Measurements from ENCODE around the gene NR6A1.

The NR6A1 gene

DNA sequence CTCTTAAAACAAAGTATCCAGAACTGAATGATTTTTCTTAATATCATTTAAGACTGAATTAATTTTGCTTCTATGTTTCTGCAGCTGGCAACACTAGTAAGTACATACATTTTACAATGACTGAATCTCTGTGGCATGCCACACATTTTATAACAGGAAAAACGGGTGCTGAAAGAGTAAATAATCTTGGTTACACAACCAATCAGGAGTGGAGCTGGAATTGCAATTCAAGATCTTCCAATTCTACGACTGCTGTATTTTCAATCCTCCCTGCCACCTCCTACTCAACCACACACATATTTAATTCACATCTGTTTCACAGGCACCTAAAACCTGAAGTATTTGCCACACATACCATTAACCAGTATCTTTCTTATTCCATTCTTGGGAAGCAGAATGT is 211.2 kb downstream of the NR6A1 start:
- no peak for DNase-seq

DNA sequence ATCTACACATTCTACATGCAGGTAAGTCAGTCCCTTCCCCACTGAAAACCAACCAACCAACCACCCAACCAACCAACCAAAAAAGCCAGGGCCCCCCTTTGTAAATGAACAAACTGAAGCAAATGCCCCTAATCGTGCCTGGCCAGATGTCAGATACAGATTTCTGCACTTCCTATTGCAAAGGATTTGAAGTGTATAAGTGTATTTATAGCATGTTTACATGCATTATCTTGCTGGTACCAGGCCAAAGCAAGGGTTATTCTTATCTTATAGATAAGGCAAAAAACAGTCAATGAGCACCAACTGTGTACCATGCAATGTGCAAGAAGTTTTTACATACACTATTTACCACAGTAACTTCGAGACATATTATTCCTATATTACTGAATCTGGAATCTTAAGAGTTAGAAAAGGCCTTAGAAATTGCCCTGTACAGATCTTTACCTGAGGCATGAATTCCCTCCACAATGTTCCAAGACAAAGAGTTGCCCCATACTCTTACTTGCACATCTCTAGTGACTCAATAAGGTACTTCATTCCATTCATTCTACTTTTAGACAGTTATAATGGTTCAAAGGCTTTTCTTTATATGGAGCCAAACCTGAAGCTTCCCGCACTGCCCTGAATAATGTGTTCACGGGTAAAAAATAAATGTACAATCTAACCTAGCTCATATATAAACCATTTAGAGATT is 212.2 kb downstream of the NR6A1 start:
- no peak for DNase-seq

DNA sequence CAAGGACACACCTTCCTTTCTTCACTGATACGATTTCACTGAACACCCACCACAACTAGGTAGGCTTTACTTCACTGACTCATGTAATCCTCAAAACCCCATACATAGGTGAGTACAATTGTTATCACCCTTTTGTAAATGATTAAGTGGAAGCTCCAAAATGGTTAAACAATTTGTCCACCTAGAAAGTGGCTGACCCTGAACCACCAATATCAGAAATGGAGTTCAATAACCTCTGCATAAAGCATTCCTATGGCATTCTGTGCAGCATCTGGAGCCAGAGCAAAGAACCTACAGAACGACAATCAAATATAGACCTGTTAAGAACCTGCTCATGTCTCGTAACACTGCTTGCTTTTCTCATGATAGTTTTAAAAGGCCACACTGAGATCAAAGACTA is 213.2 kb downstream of the NR6A1 start:
- DNase-seq = no peak

DNA sequence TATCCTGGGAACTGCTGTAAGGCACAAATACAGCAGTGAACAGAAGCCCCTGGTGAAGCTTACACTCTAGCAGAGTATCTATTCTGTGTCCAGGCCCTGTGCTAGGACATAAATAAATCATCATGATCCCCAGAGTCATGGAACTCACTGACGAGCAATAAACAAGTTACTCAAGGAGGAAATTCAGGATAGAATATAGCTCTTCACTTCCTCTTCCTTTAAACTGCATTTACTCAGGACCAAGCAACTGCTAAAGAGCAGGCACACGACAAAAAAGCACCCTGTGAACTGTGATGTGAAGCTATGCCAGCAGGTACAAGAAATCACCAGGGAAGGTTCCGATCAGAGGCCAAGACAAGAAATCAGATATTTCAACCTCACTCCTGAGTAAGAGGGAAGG is 216.1 kb downstream of the NR6A1 start:
- DNase-seq = no peak

DNA sequence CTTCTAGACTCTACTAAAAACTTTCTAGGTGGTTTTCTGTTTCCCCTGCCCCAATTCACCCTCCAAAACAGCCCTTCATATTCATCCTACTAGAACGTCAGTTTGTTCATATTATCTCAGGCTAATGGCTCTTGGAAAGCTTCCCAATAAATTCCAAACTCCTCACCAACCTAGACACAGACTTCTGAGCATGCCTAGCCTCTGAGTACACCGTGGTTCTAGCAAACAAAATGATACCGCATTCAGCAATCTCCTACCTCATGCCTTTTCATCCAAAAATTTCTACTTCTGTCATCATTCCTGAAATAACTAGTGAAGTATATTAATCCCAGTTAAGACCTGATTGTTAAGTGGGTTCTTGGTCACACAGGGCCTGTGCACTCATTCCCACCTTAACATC is 217.4 kb downstream of the NR6A1 start:
- no peak for DNase-seq

DNA sequence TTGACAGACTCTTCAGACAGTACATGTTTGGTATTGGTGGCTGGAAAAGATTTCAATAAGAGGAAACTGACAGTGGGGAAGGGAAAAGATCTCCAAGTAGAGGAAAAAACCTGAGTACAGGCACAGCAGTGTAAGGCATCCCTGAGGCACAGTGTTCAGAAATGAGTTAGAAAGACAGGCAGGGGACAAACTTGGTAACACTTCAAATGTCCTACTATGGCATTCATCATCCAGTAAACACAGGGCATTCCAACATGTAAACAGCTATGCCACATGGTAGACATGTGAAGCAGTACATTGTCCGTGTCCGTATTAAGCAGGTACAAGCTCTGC is 218.9 kb downstream of the NR6A1 start:
- DNase-seq = no peak

DNA sequence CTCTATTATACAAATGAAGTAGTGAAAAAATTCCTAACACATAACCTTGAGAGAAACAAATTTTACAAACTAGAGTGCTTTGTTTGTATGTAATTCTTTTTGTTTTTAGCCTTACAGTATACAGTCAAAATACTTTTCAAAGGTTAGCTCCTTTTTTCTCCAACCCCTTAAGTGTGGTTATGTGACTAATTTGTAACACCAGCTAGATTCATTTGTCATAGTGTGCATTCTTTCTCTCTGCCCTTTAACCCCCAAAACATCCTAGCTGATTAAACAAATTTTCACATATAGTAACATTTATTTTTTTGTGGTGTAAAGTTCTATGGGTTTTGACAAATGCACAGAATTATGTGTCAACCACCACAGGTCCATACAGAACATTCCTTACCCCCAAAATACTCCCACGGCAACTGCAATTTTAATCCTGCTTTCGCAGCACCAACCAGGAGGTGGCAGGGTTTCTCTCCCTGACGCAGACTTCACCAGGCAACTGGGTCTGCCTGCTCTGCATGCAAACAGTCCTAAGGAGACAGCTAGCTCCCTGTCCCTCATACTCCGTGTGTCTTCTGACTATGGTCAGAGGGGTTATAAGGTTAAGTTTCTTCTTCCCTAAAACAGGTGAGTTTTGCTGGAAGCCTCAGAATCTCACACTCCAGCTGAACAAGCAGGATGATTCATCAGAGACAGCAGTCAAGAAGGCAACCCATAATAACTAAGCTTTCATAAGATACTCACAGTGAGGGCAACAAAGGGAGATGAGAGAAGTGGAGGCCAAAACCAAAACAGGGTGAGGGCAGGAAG is 219.4 kb downstream of the NR6A1 start:
- peak; percentile 22 for DNase-seq

DNA sequence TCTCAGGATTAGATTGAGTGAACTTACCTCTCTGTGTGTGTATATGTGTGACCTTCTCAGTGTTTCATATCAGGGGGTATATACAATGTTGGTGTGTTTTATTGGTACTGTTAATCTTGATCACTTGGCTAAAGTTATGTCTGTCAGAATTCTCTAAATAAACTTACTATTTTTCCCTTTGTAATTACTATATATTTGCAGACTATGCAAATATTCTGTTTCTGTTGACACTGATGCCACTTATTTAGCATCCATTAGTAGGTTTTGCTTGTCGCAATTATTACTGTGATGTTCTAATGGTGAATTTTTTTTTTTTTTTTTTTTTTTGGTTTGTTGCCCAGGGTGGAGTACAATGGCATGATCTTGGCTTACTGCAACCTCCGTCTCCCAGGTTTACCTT is 221.0 kb downstream of the NR6A1 start:
- DNase-seq = no peak

DNA sequence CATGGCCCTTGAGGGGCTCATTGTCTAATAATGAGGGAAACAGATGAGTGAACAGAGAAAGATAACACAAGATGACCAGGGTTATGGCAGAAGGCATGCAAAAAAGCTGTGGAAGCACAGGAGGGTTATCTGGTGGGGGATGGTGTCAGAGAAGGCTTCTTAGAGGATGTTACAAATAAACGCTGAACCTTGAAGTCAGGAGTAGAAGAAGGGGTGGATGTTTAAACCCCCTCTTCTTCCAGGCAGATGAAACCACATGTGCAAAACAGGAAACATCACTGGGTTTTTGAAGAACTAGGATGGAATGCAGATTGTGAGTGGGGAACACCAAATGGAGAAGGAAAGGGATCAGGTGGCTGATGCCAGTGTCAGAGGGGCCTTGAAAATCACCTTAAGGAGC is 222.1 kb downstream of the NR6A1 start:
- DNase-seq = no peak

DNA sequence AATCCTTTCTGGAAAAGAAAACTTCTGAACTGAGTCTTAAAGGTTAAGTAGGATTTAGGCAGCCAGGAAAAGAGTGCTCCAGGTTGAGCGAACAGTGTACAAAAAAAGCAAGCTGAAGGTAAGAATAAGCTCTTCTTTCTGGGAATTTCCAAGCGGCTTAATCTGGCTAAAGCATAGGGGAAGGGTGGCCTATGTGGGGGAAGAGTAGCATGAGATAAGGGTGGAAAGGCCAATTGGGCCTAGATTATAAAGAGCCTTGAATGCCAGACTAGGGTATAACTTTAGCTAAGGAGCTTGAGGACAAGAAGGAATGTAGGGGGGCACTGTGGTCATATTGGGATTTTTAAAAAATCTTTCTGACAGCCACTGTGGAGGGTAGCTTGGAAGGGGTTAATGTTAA is 226.6 kb downstream of the NR6A1 start:
- DNase-seq = no peak

DNA sequence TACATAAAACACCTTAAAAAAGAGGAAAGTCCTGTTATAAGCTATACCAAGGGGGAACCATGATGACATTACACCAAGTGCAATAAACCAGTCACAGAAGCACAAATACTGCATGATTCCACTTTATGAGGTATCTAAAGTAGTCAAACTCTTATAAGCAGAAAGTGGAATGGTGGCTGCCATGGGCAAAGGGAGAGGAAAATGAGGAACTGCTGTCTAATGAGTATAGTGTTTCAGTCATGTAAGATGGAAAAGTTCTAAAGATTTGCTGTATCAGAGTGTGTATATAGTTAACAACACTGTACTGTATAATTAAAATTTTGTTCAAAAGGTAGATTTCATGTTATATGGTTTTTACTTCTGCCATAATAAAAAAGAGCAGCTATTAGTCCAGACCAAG is 229.3 kb downstream of the NR6A1 start:
- DNase-seq = no peak

DNA sequence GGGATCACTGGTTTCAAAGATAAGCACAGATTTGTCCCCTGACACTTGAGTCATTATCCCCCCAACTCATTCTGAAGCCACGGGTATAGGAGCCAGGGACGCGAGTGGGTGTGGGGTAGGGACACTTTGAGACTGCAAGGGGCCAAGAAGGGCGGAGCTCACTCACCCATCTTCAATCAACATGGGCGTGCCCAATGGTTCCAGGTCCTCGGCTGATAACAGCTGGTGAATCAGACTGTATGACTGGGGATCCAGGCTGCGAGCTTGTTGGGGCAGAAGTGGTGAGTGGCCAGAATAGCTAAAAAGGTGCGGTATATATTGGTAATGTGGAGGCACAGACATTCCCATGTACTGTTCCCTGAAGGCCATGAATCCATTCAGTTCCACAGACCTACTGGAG is 233.2 kb downstream of the NR6A1 start:
- no peak for DNase-seq

DNA sequence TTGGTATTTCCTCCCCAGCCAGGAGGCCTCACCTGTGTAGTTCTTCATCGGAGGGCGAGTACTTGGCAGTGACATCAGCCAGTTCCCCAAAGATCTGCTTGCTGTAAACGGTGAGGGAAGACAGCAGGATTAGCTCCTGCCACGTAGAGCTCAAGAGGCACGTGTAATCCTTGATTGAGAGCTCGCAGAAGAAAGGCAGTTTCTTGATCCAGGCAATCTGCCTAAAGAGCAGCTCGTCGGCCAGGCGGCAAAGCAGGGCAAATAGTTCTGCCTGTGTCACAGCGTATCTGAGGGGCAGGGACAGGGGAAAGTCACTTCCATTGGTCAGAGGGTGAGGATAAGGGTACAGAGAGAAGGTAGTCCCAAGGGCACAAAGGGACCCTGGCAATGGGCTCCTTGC is 235.3 kb downstream of the NR6A1 start:
- no peak for DNase-seq

DNA sequence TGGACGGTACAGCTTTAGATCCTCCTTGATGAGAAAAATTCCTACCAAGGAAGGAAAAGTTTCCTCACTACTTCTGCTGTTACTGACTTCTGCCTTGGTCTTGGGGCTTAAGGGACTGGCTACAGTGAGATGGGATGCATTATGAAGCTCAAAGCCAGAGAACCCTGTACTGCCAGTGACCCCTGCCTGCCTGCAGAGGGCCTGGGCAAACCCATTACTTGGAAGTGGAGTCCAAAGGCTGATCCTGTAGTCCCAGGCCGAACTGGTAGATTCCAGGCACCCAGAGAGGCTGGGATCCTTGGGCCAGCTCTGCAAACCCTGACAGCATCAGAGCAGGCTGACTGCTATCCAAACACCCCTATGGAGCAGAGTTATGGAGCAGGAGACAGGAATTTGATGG is 238.2 kb downstream of the NR6A1 start:
- DNase-seq = no peak

DNA sequence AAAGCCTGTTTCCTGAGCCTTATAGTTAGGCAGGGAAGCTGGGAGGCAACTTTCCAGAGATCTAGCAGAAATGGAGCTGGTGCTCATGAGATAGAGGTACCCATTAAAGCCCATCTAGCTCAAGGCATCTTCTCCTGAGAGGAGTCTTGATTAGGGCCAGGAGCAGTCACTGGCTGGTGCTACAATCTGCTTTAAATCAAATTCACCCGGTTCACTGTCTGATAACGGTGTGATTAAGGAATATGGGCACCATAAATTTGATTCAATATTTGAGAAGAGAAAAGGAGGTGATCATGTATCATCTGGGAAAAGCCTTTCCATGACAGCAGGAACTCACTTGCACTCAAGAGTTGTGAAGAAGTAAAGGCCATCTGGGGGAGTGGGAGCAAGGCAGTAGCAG is 240.0 kb downstream of the NR6A1 start:
- no peak for DNase-seq

DNA sequence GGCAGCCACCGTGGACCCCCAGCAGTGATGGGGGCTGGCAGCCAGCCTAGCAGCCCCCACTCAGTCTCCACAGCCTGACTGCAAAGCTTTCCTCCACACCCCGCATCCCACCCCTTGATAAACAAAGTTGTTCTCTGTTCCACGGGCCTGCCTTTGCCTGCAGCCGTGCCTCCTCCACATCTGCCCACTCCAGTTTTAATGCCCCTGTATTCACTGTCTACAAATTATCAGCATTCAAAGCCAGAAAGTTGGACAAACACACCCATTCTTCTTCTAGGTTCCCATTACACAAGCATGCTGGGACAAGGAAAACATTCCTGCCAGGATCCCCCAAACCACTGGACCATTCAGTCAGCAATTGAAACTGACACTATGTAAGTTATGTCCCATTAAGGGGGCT is 240.9 kb downstream of the NR6A1 start:
- DNase-seq = no peak

DNA sequence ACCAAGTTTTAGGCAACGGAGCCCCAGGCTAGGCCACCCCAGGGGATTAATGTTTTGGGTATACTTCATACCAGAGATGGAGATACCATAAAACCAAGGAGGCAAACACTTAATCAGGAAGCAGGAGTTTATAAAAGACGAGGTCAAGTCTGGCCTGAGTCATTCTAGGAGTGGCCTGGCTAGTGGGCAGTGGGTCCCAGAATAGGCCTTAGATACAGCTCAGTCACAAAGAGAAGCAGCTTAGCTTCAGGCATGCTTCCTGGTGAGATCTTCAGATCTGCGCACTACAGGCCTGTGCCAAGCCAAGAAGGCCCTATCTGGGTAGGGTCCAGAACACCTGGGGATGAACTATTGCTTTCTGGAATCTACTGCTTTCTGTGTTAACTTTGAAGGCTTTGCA is 243.3 kb downstream of the NR6A1 start:
- no peak for DNase-seq

DNA sequence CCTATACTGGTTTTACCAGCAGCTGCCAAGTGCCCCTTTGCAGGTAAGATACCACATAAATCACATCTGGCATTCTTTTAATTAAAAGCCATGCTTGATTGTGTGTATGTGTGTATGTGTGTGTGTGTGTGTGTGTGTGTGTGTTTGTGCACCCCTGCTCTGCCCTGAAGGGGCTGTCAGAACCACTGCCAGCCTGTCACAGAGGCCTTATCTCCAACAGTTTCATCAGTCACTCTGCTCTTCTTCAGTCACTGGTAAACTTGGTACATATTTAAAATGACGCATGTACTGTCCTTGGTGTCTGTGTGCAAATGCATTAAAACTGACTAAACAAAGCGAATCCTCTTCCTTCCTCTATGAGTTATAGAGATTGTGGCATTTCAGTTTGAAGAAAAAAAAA is 244.9 kb downstream of the NR6A1 start:
- DNase-seq = no peak

DNA sequence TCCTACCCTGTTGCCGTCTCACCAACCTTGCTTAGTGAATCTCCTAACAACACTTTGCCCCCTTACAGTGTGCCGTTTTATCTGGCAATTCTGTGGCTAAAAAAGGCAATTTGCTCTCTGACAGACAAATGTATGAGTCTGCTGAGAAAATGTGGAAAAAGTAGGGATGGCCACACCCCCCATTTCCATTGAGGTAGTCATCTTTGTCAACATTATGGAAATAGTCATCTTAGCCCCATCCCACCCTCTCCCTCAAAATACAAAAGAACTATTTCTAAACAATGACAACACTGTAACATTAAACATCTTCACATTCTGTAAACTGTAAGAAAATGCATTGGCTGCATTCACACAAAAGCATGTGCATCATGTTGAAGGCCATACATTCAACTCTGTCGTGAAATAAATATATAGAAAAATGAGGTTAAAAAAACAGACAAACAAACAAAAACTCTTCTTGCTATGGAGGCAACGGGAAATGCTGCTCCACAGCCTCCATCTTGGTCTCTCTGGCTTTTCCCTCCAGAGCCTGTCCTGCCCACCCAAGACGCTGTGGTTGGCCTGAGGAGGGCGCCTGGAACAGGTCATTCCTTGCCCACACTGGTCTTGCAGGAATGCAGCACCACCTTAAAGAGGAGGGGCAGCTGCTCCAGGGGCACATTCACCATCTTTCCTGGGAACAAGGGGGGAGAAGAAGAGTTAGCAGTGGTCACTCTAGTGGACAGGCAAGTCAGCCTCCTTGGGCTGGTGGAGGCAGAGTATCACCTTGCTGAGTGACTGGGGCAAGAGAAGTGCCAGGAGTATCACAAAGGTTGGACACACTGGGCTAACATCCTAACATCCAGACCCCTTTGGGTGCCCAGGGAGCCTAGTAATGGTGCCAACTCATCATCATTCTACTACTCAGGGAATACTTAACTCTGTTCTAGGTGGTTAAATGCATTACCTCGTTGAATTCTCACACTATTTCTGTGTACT is 248.7 kb downstream of the NR6A1 start:
- DNase-seq = no peak

DNA sequence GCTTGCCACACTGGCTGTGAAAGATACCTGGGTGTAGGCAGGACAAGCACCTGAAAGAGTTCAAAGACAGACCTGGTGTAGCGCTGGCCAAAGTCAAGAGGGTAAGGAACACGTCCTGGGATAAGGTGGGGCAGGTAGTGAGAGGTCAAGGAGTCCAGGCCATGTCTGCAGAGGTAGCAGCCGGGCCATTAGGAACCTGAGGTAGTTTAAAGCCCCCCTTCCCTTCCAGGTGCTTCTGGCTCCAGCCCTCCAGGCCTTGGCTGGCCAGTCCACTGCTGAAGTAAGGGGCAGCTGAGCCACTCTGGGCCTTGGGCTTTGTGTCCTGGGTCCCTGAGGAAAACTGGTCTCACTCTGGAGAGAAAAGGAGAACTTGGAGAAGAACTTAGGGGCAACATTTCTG is 250.0 kb downstream of the NR6A1 start:
- no peak for DNase-seq

DNA sequence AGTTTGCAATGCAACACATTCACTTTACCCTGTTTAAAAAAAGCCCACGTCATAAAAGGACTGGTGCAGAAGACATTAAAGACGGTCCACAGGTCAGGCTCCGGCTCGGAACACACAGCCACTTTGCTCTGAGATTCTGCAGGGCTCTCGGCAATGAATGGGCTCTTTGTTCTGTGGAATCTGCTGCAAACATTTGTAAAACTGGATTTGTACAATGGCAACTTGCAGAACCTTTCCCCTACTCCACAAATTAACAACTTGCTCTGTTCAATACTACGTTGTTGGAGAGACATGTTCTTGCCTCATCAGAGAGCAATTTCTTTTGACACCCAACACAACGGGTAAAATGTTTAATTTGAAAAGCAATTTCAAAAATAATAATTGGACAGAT is 250.9 kb downstream of the NR6A1 start:
- no peak for DNase-seq

DNA sequence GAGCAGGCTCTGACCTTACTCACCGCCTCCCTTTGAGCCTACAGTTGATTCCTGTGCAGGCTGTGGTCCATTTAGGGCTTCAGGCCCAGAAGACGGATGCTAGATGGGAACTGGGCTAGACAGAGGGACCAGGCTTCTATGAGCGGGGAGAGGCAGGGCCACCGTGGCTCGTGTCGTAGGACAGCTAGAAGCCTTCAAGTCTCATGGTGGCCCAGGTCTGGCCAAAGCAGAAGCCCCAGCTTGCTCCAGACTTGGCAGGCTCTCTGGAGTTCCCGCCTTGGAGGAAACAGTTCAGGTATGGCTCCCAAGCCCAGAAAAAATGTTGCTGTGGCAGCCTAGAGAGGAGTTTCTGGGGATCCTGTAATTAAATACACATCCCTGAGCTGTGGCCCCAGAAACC is 253.0 kb downstream of the NR6A1 start:
- no peak for DNase-seq

DNA sequence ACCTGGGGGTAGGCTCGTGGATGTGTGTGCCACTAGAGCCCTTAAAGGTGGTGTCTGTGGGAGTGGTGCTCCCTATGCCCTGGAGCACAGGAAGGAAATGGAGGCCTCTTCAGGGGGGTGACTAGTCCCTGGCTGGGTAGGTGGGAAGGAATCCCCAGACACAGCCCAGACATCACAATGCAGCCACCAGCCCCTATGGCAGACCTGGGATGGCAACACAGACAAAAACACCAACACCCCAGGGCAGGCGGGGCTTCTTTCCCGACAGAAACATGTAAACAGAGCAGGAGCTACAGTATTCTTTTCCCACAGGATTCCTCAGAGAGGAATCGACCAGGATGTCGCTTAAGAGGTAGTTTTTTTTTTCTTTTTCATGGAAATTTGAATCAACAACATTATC is 253.5 kb downstream of the NR6A1 start:
- DNase-seq = no peak

DNA sequence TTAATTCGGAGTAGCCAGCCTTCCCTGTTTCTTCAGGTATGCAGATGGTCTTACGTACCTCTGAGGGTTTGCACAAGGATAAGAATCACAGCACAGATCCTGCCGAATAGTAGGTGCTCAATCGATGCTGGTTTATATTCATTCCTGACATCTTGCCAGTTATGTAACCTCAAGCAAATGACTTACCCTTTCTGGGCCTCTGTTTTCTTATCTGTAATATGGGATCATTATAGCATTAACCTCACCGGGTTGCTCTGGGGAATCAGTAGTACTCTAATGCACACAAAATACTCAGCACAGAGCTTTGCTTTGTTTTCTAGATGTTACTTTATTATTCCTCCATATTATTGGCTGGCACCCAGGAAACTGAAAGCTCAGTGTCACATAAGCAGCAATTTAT is 256.2 kb downstream of the NR6A1 start:
- no peak for DNase-seq
